HG03520 (cell line): ENCODE measurements around the gene LRTM2.

ENCODE experiments used
- ATAC-seq: cut with Tn5 transposase; IDR thresholded peaks from one replicate; pipeline ENCODE4 v1.9.1; 2021; ENCODE audit warnings: mild to moderate bottlenecking, moderate library complexity; ENCODE audit not compliant: unreplicated experiment

Gene LRTM2

DNA sequence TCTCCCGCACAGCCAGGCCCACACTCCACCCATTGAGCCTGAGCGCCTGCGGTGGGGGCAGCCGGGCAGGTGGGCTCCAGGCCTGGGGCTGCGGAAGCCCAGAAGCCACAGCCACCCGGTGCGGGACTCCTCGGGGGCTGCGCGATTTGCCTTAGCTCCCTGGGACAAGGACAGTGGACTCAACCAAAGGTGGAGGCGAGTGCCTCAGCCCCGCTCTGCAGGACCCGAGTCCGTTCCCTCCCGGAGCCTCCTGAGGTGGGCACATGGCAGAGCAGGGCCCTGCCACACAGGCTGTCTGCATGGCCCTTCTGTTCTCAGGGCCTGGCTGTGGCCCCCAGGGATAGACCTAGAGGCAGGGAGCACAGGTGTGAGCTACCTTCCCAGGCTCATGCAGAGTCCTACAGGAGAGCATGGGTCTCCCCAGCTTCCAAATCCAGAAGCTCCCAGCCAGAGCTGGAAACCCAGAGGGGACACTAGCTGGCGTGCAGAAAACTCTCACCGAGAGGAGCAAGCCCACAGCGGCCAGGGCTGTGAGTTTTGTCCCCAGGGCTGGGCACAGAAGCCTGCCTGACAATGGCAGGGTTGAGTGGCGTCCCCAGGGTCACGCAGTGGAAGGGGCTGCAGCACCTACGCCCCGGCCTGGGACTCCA lies 22.2 kb upstream of the LRTM2 start:
- no peak for ATAC-seq

DNA sequence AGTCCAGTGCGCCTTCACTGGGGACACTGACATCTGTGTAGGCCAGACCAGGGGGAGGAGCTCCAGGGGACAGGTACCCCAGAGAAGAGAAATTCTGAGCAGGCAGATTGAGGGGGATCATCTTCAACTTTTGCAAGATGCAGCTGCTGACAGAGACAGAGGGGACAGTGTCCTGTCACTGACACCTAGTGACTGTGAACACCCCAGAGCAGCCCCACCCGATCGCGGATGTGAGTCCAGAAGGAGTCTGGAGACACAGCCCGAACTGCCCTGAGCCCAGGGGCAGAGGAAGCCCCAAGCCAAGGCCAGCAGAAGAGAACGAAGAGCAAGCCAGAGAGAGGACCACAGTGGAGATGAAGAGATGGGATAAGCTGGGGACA lies 21.7 kb upstream of the LRTM2 start:
- no peak for ATAC-seq

DNA sequence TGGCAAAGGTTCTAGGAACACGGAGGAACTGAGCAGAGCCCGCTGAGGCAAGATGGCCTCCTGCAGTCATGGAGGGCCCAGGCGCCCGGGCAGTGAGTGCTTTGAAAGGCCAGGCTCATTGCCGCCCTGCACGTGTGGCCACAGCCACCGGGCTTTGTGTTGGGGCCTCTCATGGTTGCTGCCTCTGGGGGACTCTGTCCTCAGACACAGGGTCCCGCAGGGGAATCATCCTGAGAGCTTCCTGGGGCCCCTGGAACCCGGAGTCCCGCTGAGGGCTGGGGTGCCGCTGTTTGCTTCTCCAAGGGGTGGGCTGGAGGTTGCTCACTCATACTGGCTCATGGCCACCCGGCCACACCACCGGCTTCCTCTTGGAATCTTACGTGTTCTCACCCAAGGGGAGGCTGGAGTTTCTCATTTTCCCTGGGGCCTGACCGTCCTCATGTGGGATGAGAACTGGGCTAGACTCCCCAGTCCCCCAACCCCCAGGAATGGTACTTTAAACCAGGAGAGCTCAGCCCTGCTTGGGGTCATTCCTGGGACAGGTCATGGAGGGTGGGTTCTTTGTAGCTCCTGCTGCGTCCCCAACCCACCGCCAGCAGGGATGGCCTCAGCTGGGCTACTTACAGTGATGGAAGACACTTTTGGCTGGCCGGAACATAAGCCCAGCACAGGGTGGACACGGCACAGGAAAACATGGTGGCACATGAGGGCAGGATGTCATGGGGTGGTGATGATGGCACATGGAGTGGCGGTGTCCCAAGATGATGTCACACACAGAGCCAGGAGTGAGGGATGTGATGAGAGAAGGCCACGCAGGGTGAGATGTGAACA lies 21.1 kb upstream of the LRTM2 start:
- ATAC-seq = no peak

DNA sequence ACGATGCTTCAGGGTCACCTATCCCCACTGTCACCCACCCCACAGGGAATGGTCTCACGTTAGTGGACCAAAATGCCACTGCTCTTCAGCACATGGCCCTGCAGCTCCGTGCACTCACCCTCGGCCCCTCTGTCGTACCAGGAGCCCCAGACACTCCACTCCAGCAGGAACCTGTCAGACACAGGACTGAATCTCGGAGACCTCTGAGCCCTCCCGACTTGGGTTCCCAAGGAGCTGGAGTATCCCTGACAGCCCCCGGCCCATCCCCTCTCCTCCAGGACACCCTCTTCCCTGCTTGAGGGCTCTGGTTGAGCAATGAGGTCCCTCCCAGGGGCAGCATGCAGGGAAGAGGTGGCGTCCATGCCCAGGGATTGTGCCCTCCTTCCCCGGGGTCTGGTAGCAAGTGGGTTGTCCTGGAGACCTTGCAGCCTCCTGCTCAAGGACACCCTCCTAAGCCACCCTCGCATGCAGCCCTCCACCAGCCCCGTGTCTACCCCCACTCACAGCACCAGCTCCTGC lies 20.4 kb upstream of the LRTM2 start:
- no peak for ATAC-seq

DNA sequence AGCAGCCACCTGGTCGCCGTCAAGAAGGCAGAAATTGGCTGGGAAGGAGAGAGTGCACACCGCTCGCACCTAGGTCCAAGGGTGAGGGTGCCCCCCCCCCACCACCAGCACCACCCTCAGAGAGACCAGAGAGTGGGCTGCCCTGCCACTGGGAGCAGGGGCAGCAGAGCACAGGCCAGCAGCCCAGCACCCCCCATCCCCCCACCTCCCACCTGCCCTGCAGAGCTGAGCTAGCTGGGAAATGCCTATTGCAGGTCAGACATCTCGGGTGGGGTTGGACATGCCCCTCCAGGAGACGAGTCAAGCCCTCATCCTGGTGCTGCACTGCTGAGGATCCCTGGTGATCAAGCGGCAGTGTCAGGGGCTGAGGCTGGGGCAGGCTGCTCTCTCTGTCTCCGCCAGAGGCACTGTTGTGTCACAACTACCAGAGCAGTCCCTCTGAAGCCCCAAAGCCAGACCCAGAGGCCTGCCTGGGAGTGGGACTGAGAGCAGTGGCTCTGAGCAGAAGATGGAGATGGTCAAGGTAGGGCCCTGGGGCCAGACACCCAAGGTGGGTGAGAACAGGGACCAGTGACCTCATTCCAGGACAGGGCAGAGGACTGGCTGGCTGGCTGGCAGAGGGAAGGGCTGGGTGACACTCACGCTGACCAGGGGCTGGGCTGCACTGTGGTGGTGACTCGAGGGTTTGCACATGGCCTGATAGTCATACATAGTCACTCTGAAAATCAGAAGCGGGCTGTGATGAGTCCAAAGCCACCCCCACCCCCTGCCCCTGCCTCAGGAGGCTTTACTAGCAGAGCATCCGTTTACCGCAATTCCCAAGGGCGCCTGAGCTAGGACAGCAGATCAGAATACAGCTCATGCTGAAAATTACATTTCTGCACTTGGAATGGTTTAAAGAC lies 19.7 kb upstream of the LRTM2 start:
- no peak for ATAC-seq

DNA sequence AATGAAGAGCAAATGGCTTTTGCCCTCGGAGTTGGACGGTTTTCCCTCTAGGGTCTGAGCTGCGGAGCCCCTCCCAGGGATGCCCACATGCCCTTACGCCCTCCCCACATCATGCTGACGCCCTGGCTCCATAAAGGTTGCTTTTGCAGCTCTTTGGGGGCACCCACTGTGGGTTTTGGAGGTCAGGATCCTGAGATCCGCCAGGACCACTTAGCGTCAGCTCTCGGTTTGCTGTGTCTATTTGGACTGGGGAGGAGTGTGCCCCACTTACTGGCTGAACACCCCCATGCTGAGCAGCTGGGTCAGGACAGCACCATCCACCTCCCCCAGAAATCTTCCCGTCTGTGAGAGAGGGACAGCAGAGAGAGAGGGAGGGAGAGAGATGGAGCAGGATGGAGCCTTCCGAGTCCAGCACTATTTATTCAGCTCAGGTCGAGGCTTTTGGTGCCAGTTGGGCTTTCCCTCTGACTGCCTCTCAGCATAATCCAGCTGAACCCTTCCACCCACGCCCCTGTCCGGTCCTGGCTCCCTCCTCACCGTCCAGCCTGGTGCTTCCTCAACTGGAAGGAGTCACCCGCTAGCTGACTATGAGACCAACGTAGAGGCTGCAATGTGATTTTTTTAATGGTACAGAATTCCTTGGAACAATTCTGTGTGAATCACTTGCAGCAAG lies 18.9 kb upstream of the LRTM2 start:
- ATAC-seq = no peak

DNA sequence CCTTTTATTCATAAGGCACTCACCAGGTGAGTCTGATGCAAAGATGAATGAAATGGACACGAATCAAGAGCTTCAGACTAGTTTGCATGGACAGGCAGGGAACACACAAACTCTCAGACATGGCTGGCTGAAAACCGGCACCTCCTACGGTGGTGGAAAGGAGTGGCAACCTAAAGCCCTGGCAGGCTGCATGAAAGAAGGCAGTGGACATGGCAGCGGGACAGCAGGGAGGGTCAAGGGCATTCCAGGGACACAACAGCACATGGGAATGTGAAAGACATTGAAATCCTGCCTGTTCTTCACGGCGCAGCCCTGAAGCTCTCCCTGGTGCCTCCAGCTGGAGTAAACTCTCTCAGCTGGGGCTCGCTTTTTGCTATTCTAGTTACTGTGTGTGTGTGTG lies 16.6 kb upstream of the LRTM2 start:
- ATAC-seq = no peak

DNA sequence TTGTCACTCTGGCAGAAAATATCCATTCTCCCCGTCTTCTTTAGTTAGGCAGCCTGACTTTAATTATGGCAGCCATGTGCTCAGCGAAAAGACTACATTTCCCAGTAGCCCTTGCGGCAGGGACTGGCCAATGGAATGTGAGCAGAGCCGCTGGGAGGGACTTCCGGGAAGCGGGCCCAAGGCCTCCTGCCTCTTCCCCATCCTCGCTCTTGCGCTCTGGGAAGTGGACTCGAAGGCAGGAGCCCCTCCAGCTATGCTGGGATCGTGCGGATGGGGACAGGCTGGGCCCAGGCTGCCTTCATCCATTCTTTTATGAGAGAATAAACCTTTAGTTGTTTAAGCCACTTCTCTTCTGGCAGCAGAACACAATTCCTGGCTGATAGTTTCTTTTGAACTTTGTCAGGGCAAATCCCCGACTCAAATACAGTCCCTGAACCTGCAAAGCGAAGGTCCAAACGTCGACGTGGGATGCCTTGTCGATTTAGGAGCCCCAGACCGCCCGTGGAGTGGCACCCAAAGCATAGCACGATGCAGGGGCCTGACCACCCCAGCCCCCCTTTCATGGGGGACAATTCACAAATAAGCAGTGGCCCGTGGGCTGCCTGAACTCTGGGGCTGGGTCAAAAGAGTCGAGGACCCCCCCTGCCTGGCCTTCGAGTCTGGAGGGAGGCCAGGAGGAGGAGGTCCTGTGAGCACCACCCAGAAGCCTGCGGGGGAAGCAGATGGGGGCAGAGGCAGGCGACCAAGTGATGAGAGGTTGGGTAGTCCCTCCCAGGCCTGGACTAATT lies 15.6 kb upstream of the LRTM2 start:
- peak; percentile 67 for ATAC-seq

DNA sequence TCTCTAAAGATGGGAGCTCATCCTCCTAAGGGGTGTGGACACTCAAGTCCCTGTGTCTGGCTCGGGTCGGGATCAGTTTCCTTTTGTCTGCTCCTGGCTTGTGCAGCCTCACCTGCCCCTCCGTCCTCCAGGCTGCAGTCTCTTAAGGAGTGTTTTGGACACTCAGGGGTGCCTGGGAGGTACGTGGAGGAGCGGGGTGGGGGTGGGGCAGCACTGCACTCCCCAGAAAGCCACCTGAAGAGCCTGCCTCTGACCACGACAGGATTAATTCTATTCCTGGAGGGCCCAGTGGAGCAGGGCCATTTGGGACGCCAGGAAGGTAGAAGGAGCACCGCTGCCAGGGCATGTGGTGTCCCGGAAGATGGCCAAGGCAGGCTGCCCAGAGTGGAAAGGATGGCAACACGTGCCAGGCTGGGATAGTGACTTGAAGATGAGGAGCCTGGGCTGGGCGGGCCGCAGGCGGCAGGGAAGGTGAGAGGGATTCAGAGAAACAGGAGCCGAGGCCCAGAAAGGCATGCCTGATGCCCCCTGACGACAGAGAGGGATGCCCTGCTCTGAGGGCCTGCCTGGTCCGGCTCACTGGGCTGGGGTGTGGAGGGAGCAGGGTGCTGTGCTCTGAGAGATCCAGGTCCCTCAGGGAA lies 14.8 kb upstream of the LRTM2 start:
- no peak for ATAC-seq

DNA sequence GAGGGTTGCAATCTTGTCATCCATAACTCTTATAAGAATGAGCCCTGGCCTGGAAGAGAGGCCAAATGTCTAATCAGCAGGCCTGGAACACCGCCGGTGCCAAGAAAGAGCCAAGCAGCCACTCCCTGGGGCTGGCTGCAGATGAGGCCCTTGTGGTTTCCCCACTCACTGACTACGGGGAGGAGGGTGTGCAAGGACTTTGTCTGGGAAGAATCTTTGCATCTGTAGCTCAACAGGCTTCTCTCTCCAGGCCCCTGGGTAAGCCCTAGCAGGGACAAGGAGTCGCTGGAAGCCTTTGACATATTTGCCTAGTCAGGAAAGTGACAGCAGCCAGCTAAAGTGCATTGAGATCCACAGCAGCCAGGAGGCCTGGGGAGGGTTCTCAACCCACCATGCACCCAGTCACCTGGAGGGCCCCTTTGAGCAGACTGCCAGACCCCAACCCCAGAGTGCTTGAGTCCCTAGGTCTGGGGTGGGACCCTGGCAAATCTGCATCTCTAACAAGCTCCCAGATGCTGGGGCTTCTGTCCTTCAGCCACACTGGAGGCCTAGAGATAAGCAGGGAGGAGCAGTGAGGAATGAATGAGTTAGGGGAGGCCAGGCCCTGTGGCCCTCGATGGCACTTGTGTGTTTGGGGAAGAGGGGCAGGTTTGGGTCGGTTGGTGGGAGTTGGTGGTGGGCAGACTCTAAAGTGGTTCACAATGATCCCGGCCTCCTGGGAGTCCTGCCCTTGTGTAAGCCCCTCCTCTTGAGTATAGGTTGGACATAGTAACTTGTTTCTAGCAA lies 13.9 kb upstream of the LRTM2 start:
- no peak for ATAC-seq

DNA sequence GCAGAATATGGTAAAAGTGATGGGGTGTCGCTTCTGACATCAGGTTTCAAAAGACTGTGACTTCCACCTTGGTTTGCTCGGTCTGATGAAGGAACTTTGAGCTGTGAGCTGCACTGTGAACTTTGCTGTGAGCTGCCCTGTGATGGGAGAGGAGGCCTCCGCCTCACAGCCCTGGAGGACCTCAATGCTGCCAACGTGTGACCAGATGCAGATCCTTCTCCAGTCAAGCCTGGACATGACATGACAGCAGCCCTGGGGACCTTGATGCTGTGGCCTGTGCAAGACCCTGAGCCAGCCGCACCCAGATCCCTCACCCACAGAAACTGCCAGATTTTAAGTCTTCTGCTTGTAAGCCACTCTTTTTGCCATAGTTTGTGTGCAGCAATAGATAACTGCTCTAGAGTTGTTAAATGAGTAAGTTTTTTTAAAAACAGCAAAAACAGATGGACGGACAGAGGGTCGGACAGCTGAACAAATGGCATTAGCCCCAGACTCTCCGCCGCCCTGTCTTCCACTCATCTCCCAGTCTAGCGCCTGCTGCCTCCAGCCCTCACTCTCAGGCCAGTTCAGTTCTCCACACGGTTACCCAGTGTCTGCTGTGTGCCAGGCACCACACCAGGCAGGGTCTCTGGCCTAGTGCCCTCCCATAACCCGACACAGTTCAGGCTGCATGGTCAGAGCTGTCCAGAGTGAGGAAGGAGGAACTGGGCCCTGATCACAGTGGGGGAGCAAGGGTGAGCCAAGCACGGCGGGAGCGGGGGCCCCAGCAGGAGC lies 13.1 kb upstream of the LRTM2 start:
- ATAC-seq = no peak

DNA sequence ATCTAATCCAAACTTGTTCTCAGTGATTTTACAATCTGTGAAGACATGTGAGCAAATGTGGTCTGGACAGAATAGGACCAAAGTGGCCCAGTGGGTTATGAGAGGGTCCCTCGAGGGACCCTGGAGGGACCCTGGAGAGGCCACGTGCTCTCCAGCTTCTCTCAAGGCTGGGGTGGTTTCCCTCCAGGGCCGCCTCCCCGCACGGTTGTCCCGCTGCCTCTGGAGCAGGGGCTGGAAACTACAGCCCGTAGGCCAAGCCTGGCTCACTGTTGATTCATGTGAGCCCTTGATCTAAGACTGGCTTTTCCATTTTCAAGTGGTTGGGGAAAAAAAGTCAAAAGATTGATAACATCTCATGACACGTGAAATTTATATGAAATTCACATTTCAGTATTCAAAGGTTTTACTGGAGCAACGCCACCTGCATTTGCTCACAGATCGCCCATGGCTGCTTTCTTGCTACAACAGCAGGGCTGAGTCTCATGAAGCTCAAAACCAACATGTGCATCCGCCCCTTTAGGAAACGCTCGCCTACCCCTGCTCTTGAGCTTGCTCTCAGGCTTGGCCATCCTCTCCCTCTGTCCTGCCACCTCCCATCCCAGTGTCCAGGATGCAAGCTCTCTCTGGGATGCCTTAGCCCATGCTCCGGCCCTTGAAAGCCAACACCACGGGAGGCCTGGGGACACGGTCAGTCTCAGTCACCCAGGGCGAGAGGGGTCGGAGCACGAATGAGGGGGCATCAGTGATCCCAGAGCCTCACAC lies 12.1 kb upstream of the LRTM2 start:
- no peak for ATAC-seq

DNA sequence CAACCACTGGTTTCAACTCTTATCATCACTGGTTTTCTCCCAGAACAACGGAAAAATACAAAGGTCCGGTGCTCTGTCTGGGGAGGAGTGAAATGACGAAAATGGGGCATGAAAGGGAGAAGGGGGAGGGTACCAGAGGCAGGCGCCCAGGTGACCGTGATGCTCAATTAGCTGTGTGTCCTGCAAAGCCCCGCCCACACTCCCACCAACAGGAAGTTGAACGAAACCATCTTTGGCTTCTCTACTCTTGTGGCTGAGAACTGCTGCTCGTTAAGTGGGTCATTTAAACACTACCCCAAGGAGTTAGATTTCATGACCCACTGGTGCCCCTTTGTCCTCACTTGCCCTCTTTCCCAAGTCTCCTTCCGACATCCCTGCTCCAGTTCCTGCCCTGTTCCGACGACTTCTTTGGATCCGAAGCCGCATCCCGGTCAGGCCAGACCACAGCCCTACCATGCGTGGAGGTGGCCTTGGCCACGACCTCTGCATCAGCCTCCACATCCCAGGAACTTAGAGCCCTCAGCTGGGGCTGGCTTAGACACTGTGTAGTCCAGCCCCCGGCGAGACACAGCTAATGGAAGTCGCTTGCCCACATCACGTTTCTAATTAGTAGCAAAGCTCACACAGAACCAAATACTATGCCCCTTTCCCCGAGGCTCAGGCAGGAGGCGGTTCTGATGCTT lies 11.4 kb upstream of the LRTM2 start:
- no peak for ATAC-seq

DNA sequence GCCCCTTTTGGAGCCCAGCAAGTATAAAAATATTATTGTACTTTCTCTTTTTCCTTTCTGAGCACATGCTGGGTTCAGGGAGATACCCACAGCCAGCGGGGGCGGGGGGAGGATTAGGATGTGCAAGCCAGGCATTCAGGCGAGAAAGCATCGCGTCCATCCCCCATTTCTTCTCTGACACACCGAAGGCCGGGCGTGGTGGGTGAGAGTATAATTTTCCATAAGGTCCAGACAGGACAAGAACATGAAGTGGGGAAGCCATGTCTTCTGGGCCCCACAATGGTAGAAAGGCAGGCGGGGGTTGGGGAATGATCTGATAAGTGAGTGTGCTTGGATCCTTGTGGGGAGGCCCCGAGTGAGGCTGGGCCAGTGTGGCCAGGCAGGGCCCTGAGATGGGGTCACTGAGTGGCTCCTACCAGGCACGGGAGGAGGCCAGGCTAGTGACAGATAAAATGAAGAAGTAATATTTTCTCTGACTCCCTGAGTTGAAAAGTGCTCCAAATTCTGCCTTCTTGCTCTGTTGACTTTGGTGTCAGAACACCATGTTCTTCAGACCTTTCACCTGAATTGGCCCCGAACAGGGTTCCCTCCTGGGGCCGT lies 10.7 kb upstream of the LRTM2 start:
- ATAC-seq = no peak

DNA sequence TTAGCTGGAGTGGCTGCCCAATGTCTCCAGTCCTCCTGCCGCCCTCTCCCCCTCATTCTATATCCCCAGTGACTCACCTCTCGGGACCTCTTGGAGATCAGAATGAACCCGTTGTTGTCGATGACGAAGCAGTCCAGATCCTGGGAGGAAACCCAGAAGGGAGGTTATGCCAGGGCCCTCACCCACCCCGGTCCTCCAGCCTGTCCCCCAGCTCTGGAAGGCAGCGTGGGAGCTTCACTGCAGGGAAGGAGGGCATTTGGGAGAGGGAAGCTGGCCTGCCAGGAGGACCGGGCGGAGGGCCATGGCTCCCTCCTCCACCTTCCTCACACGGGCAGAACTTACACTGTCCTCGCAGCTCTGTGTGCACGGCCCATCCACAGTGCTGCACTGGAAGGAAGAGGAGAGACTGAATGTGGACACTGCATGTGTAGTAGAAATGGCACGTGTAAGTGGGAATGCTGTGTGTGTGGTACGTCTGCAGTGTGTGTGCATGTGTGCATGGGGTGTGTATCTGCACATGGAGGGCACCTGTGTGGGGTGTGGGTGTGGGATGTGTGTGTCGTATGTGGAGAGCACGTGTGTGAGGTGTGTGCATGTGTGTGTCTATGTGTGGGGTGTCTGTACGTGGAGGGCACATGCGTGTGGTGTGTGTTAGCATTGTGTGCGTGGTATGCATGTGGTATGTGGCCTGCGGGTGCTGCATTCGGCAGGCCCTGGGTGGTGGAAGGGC lies 10.0 kb upstream of the LRTM2 start:
- no peak for ATAC-seq

DNA sequence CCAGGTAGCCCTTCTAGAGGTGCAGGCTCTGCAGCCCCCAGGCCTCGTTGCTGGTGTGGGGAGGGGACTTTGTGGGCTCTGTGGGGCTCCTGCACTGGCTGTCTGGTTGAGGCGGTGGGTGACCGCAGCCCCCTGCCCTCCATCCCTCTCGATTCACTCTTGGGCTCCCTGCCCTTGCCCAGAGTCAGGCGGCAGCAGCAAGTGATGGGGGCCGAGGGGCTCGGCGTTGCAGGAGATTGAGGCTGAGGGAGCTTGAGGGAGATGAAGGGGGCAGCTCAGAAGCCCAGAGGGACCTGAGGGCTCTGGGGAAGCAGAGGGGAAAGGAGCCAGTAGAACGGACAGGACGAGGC lies 9.5 kb upstream of the LRTM2 start:
- no peak for ATAC-seq
